K562 (cell line): Measurements from ENCODE around the gene MAP7D1. TPM values are rescaled to one million over a fixed set of nuclear protein-coding genes. Genes with fewer than 3 reads are reported as not detected.

ENCODE experiments used
- ATAC-seq: fragments of 200-7000 bp; cut with Tn5 transposase; 3 replicates; pipeline ENCODE4 v1.9.1; 2020; ENCODE audit warnings: moderate library complexity
- BruUV-seq: library from RNA; stranded (reverse); fragments of 400-500 nt; replicated peaks from 2 replicates; lab custom pipeline; 2021; lab: Mats Ljungman, UMichigan
- CTCF ChIA-PET: fragments of 300-600 bp; formaldehyde crosslinking; extraction: SDS; loops from one replicate; lab custom pipeline; 2021; ENCODE audit warnings: low intra/inter-chr PET ratio; lab: Yijun Ruan, JAX
- POLR2A ChIA-PET: fragments of 300-600, 350-650 bp; sonication (Branson Sonifier 250); formaldehyde crosslinking; extraction: SDS; loops from one replicate; lab custom pipeline; 2021; ENCODE audit warnings: antibody characterized with exemption, inconsistent platforms; lab: Yijun Ruan, JAX
- DNase-seq, 4 experiments: peaks; one replicate each; pipeline versions ENCODE4 v3.0.0 to v3.0.0-alpha.2; 2011 to 2018; ENCODE audit warnings: low spot score in 3 of 4, mixed read lengths in 3 of 4; ENCODE audit errors: extremely low read depth in 1 of 4
- FAIRE-seq: peaks from 2 replicates; lab custom pipeline; 2011; peaks lifted over from hg19 to GRCh38; lab: Jason Lieb, UNC
- H2AFZ ChIP-seq: 2 replicates; pipeline ENCODE4 v1.6.0; 2011; ENCODE audit warnings: low read depth, low read length, control low read depth, inconsistent platforms
- H3K27ac ChIP-seq: fragments of 200-600 bp; 3 replicates; pipeline ENCODE4 v1.8.0; 2011; ENCODE audit warnings: low read depth, mild to moderate bottlenecking, control low read depth, inconsistent platforms, low read length, moderate library complexity, mixed read lengths; ENCODE audit errors: extremely low read depth
- H3K27me3 ChIP-seq, 2 experiments: fragments of 300-600 bp in 1 of 2; 2 replicates in 1 of 2; 3 replicates in 1 of 2; pipeline versions ENCODE4 v1.6.0 to v1.8.0; 2011; ENCODE audit warnings: inconsistent platforms in 2 of 2, low read length in 2 of 2, mild to moderate bottlenecking in 1 of 2, mixed read lengths in 1 of 2, moderate library complexity in 1 of 2; ENCODE audit not compliant: control insufficient read depth in 2 of 2, insufficient read depth in 2 of 2
- H3K36me3 ChIP-seq: fragments of 300-600 bp; 3 replicates; pipeline ENCODE4 v1.8.0; 2011; ENCODE audit warnings: mild to moderate bottlenecking, low read length, inconsistent platforms; ENCODE audit not compliant: control insufficient read depth, insufficient read depth
- H3K4me1 ChIP-seq, 2 experiments: fragments of 200-600 bp in 1 of 2; replicated peaks in 1 of 2; 2 replicates in 1 of 2; 3 replicates in 1 of 2; pipeline versions ENCODE4 v1.5.1 to v1.8.0; 2011; ENCODE audit warnings: inconsistent platforms in 2 of 2, low read length in 2 of 2, mild to moderate bottlenecking in 1 of 2, mixed read lengths in 1 of 2, moderate library complexity in 1 of 2; ENCODE audit not compliant: control insufficient read depth in 2 of 2, insufficient read depth in 2 of 2
- H3K4me2 ChIP-seq: 2 replicates; pipeline ENCODE4 v1.6.1; 2011; ENCODE audit warnings: low read length, control low read depth, inconsistent platforms, mixed read lengths; ENCODE audit not compliant: insufficient read depth
- H3K4me3 ChIP-seq: fragments of 200-600 bp; sonication (generic), shearing (Covaris generic); 2 replicates; pipeline ENCODE4 v1.5.1; 2016; ENCODE audit warnings: control low read depth, inconsistent platforms
- H3K79me2 ChIP-seq: fragments of 200-600 bp; 3 replicates; pipeline ENCODE4 v1.8.0; 2011; ENCODE audit warnings: low read length, inconsistent platforms; ENCODE audit not compliant: control insufficient read depth, insufficient read depth
- H3K9ac ChIP-seq, 2 experiments: 2 replicates each; pipeline versions ENCODE4 v1.6.0 to v1.6.1; 2011; ENCODE audit warnings: low read depth in 2 of 2, low read length in 2 of 2, control low read depth in 1 of 2, inconsistent platforms in 1 of 2, mild to moderate bottlenecking in 1 of 2, mixed read lengths in 1 of 2; ENCODE audit not compliant: insufficient read depth in 1 of 2
- H3K9me1 ChIP-seq: one replicate; pipeline ENCODE4 v1.6.0; 2011; ENCODE audit warnings: inconsistent platforms, mild to moderate bottlenecking, low read length, moderate library complexity; ENCODE audit not compliant: control insufficient read depth, insufficient read depth
- H3K9me3 ChIP-seq: replicated peaks from 2 replicates; pipeline ENCODE4 v1.5.1; 2011; ENCODE audit warnings: low read depth, low read length, inconsistent platforms; ENCODE audit not compliant: control insufficient read depth, insufficient read depth
- H4K20me1 ChIP-seq: replicated peaks from 2 replicates; pipeline ENCODE4 v1.6.1; 2011; ENCODE audit warnings: low read length, inconsistent platforms, mixed read lengths; ENCODE audit not compliant: control insufficient read depth, insufficient read depth
- ARNT ChIP-seq, 2 experiments: fragments of 450-650 bp; IDR thresholded peaks; 2 replicates each; pipeline ENCODE4 v1.6.1; 2016; ENCODE audit warnings: mild to moderate bottlenecking in 1 of 2
- CREB3 ChIP-seq: fragments of 450-650 bp; conservative IDR thresholded peaks from 2 replicates; pipeline ENCODE4 v1.6.1; 2016; ENCODE audit warnings: missing genetic modification characterization, low read depth, mild to moderate bottlenecking, missing compliant biosample characterization, moderate library complexity
- ESRRA ChIP-seq: fragments of 450-650 bp; IDR thresholded peaks from 2 replicates; pipeline ENCODE4 v1.6.1; 2014; ENCODE audit warnings: low read depth, mild to moderate bottlenecking, moderate library complexity, borderline replicate concordance
- HOXB6 ChIP-seq: fragments of 250-450 bp; sonication (Bioruptor Pico); IDR thresholded peaks from 2 replicates; pipeline ENCODE4 v1.5.1; 2022; ENCODE audit warnings: mild to moderate bottlenecking, borderline replicate concordance
- KDM1A ChIP-seq, 2 experiments: fragments of 450-650 bp; IDR thresholded peaks; 2 replicates each; pipeline ENCODE4 v1.6.1; 2016; ENCODE audit warnings: mild to moderate bottlenecking in 2 of 2
- NBN ChIP-seq: fragments of 450-650 bp; IDR thresholded peaks from 2 replicates; pipeline ENCODE4 v1.6.1; 2016; ENCODE audit warnings: low read depth, mild to moderate bottlenecking
- SAFB2 ChIP-seq: fragments of 200-400 bp; formaldehyde crosslinking; IDR thresholded peaks from 2 replicates; pipeline ENCODE4 v1.6.1; 2018; ENCODE audit warnings: borderline replicate concordance, low read length, low read depth, moderate library complexity; ENCODE audit not compliant: severe bottlenecking
- SMAD1 ChIP-seq: fragments of 150-350 bp; IDR thresholded peaks from 2 replicates; pipeline ENCODE4 v1.6.1; 2014; ENCODE audit warnings: low read length, low read depth; ENCODE audit not compliant: partially characterized antibody
- SMAD3 ChIP-seq: fragments of 450-650 bp; formaldehyde crosslinking; conservative IDR thresholded peaks from 2 replicates; pipeline ENCODE4 v1.4.0; 2020; ENCODE audit warnings: mild to moderate bottlenecking
- TBL1XR1 ChIP-seq, 2 experiments: IDR thresholded peaks; 2 replicates each; pipeline ENCODE4 v1.6.1; 2012; ENCODE audit warnings: improper control_type of control experiment in 2 of 2, low read length in 2 of 2, mild to moderate bottlenecking in 1 of 2
- ZNF12 ChIP-seq: sonication (generic); formaldehyde crosslinking; IDR thresholded peaks from 2 replicates; pipeline ENCODE4 v1.4.0; 2020; ENCODE audit warnings: mild to moderate bottlenecking, missing genetic modification reagents
- ZNF217 ChIP-seq: sonication (generic); formaldehyde crosslinking; IDR thresholded peaks from 2 replicates; pipeline ENCODE4 v1.8.0; 2022; ENCODE audit warnings: mild to moderate bottlenecking, missing genetic modification reagents
- ZNF395 ChIP-seq: fragments of 200-800 bp; sonication (Bioruptor generic); IDR thresholded peaks from 2 replicates; pipeline ENCODE4 v1.6.1; 2017; ENCODE audit warnings: missing genetic modification characterization, missing compliant biosample characterization
- ZNF76 ChIP-seq: fragments of 250-450 bp; sonication (Bioruptor Pico); IDR thresholded peaks from 2 replicates; pipeline ENCODE4 v1.4.0; 2020; ENCODE audit warnings: mild to moderate bottlenecking, moderate library complexity, borderline replicate concordance
- WGBS: fragments of 100-300 bp; shearing (Covaris generic); methylation state at CpG from one replicate; pipeline ENCODE4 v1.1.6; 2016; ENCODE audit warnings: low coverage, mixed read lengths; ENCODE audit not compliant: insufficient coverage; ENCODE audit errors: missing lambda C conversion rate; 5-methylcytosine and 5-hydroxymethylcytosine counted together
- in situ Hi-C: fragments of 300-500 bp; cut with MboI; formaldehyde crosslinking; loops from 4 replicates; pipeline ENCODE4 v1.15.0; 2018; ENCODE audit warnings: inconsistent platforms, mixed read lengths
- intact Hi-C: fragments of 100-400 bp; cut with micrococcal nuclease; formaldehyde crosslinking; loops from 2 replicates; pipeline ENCODE4 v1.14.2; 2022
- polyA plus RNA-seq, 8 experiments: library from polyadenylated mRNA; depleted of rRNA in 4 of 8; stranded (reverse) in 5 of 8; unstranded in 3 of 8; fragments of >200 nt; fragmentation: Nextera tagmentation in 2 of 8; fragmentation: Illumina TruSeq in 1 of 8; extraction: Ambion mirVana in 2 of 8; extraction: Trizol in 1 of 8; gene quantifications; 2 replicates each; pipeline versions ENCODE4 v1.2.1 to v1.2.3, GENCODE V29; 2011 to 2014; ENCODE audit warnings: inconsistent platforms in 1 of 8, missing spikeins in 1 of 8
- total RNA-seq, 7 experiments: library from RNA; depleted of rRNA in 6 of 7; stranded (reverse); fragments of >200 nt in 6 of 7; fragmentation: Illumina TruSeq in 2 of 7; extraction: Trizol in 2 of 7; gene quantifications; 2 replicates each; pipeline versions ENCODE4 v1.2.1 to v1.2.3, GENCODE V29; 2011 to 2021; ENCODE audit warnings: low replicate concordance in 1 of 7

MAP7D1 gene
- total and polyA plus RNA-seq, 9 of the 15 experiments (the other 6 are each of a cell fraction or from before 2014, with no cell fraction given), result 3.6 to 108 (median 34.5) TPM

DNA sequence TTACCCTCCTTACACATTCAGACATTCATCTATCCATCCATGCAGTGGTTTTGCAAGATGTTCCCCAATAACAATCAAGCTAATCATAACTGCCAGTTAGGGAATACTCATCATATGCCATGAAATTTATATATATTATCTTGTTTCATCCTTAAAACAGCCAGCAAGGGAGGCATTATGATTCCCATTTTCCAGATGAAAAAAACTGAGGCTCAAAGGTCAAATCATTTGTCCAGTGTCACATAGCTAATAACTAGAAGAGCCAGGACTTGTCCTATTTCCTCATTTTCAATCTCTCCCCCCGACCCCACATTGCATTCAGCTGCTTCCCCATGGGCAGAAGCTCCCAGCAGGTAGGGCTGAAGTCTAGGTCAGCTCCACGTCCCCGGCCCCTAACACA is 23.9 kb upstream of the MAP7D1 start:
- ChIA-PET CTCF (no interaction called here), POLR2A (interaction anchor here (0.6 to 1.1 kb wide), 4 partner anchors 10 to 30 kb away, joined by 3 to 4 read pairs (median 4); no protein-coding TSS in a partner anchor)
- Histone ChIP-seq H3K9ac (no peak overlapping the region), H3K9me1 (no peaks in the 10 kb centered on the region), H3K9me3 (no peaks in the 10 kb centered on the region), H3K27me3 (no peaks in the 10 kb centered on the region), H3K27ac (no peak overlapping the region), H4K20me1 (no peaks in the 10 kb centered on the region), H3K4me3 (no peak overlapping the region), H3K79me2 (no peaks in the 10 kb centered on the region), H2AFZ (no peak overlapping the region), H3K4me2 (no peak overlapping the region), H3K36me3 (peaks cover 12% of the 10 kb centered on the region; the same call in 2 of the 3 replicates), H3K4me1 (peaks cover 18 to 21% of the 10 kb centered on the region in 2 experiments)
- no peak for ATAC-seq
- FAIRE-seq, result no peak
- in situ Hi-C loops (no loop called here), intact Hi-C loops (no loop called here)
- TF ChIP-seq HOXB6 (CRISPR knock-in tag) (no peak), SMAD1 (no peak), ARNT (IDR thresholded peaks at IDR 0.05) (no peak), NBN (no peak), ZNF76 (no peak), SAFB2 (no peak), ZNF12 (CRISPR knock-in tag) (no peak), TBL1XR1 (IDR thresholded peaks at IDR 0.05; ENCODE audit: low read length in 2 of 2) (no peak), ESRRA (peak; percentile 82), CREB3 (tag) (no peak), ZNF395 (CRISPR knock-in tag) (no peak), ZNF217 (CRISPR knock-in tag) (no peak), KDM1A (IDR thresholded peaks at IDR 0.05) (0 out of 4 replicates have a peak, but pooled peaks have one; percentile 9 to 10), SMAD3 (CRISPR knock-in tag) (no peak)
- DNase-seq, result no peak
- BruUV-seq, result no TSS peak
- 38% methylated on average over 3 of the region's 3 CpGs for WGBS
